Raji (cell line): Measurements from ENCODE around the gene LMO3.

Experiments
- POLR2A ChIP-seq: IDR thresholded peaks from 2 replicates; pipeline ENCODE4 v1.6.1; 2011; ENCODE audit warnings: low read depth, low read length, control low read depth; ENCODE audit not compliant: insufficient read depth

Gene LMO3

DNA sequence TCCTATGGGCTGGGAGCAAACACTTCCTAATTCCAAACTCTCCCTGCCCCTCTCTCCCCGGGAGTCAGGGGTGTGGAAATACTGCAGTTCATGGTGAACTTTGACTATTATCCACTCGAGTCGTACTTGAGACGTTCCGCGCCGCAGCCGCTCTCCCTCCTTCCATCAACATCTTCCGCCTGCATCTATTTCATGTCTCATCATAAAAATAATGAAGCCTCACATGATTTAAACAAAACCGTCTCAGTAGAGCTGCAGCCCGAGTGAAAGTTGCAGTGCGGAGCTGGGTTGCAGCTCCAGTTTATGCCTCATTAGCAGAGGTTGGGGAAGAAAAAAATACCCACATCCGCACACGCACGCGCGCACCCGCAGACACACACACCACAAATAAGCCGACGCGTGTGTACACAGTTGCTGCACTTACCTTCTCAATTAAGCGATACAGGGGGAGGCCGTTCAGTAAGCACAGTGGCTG lies 283 bp downstream of the LMO3 start:
- no peak for TF ChIP-seq POLR2A

DNA sequence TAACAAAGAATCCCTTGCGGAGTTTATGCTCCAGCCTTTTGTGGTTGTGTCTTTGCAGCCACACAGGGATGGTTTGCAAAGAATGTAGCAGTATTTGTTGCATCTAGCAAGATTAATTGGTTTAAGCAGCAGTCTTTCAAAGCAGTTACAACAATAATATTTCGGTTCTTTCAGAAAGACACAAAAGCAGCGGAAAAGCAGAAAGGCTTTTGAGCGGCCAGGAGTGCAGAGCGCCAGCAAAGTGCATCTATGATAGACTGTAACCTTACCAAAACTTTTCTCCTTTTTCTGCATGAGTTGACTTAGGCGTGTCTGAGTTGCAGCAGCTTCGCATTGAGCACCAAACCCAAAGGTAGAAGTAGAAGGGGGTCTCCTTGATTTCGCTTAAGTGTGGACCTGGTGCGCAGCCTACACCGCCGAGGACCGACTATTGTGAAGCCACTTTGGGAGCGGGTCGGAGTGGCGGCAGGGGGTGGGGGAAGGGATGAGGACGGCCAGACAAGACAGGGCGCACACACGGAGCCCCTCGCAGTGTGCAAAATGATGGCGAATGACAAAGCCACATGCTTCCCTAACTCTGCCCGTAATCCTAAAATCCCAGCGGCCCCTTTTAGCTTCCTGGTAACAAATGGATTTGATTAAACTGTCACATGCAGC lies 1.2 kb downstream of the LMO3 start:
- TF ChIP-seq POLR2A, result no peak

DNA sequence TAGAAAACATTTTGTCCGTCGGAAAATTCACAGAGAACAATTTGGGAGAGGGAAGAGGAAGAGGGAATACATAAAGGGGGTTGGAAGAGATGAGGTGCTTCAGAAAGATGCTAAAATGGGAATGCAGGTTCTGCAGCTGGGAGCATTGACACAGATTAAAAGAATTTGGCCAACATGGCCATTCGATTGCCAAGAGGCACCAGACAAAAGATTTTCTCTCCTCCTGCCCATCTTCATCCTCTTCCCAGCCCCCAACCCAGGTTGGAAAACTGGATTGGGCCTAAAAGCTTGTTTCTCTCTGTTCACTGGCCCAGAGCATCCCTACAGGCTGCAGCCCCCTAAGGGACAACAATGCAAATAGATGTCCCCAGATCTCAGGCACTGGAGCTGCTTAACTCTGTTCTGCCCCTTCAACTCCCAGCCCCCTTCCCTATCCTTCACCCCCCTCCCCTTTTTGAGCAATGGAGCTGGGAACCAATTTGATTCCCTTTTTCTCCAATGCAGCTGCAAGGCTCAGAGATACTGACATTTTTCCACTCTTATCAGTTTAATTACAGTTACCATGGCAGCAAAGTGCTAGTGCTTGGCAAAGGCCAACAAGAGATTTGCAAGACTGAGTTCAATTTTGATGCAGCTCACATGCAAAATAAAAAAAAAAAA lies 1.9 kb downstream of the LMO3 start:
- no peak for TF ChIP-seq POLR2A

DNA sequence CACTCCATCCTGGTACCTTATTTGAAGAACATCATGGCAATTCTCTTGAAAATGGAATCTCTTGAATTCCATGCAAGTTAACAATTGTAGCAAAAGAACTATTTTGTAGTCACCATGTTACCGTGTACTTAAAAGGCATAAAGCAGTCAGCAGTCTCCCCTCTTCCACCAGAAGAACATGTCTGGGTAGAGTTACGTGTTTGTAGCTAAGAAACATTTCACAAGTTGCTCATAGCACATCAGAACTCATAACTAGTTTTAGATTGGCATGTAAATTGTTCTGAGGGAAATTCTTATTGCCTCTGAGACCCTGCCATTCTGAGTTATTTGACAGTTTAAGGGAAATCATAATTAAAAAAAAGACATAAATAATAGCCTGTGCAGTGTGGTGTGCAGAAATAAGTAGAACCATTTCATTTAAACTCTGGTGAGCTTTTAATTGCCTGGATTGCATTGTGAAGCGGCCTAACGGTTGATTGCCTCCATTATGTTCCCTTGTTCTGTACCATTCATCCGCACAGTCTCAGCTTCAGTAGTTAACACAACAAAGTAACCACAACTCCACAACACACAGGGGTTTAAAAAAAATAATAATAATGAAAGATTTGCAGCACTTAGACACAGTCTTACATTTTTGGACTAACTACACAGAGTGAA lies 2.6 kb downstream of the LMO3 start:
- TF ChIP-seq POLR2A, result no peak

DNA sequence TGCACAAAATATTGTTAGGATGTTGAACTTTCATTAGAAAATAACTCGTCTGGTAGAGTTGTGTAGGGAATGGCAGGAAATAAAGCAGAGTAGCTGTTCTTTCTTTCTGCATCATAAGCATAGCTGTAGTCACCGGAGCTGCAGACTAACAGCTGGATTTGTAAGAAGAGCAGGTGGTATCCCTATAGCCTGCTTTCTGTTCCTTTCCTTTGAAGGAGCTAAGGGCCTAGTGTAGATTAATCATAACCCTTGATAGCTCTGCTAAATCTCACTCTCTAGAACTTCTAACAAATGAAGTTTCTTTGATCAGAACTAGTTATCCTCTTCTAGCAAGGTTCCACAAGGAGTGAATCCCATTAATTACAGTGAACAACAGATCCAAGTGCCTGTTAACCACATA lies 3.5 kb downstream of the LMO3 start:
- TF ChIP-seq POLR2A, result no peak

DNA sequence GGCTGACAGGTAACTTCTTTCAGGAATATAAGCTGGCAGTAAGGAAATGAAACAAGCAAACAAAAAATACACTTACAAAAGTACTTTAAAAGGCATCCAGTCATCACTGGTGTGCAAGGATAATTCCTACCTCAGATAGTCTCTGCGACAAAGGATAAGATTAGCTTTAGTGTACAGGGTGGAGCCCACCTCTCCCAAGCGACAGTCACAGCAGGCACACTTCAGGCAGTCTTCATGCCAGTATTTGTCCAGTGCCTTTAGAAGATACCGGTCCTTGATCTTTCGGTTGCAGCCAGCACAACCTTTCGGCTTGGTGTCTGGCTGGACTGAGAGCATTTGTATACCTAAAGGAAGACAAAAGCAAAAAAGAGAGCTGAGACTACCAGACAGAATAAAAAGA lies 5.4 kb downstream of the LMO3 start:
- no peak for TF ChIP-seq POLR2A

DNA sequence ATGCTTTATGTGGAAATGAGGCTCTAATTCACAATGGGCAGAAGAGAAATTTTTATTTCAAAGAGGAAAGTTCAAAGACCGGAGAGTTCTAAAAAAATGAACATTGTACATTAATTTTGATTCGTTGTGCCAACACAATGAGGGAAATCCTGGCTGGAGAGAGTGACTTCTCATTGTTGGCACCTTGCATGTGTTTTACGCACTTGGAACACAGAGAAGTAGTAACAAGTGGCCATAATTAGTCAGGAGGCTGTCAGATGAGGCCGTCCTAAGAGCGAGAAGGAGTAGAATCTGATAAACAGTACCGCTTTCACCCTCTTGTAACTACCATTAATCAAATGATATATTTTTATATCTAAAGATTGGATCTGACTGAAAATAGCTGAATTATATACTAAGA lies 6.9 kb downstream of the LMO3 start:
- TF ChIP-seq POLR2A, result no peak

DNA sequence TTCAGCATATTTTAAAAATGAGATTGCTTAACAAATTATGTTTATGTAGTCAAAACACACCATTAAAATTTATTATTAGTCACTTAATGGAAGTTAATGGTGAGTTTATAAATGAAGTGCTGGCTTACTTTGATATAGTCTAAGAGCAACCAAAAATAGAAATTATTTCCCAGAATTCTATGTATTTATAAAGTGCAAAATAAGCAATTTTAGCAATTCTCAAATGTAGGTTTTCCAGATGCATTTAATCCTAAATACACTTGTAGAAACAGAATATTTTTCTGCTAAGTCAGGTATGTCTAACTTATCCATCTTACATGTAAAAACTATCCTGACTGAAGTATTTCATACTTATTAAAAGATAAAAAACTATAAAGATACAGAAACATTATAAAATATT lies 11.2 kb downstream of the LMO3 start:
- no peak for TF ChIP-seq POLR2A

DNA sequence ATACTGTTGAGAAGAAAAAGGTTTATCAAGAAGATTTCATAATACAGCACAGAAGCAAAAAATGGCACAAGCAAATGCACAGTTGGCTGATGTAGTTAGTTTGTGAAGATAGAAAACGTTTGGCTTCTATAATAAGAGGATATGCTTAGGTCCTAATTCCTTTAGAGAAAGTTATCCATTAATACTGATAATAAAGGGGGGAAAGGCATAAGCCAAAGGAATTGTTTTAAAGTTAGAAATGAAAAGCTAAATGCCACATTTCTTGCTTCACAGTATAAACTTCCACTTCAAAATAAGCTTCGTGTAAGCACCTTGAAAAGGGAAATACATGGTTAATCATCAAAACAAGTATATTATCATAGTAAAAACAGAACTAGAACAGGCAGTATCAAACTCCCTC lies 12.4 kb downstream of the LMO3 start:
- no peak for TF ChIP-seq POLR2A

DNA sequence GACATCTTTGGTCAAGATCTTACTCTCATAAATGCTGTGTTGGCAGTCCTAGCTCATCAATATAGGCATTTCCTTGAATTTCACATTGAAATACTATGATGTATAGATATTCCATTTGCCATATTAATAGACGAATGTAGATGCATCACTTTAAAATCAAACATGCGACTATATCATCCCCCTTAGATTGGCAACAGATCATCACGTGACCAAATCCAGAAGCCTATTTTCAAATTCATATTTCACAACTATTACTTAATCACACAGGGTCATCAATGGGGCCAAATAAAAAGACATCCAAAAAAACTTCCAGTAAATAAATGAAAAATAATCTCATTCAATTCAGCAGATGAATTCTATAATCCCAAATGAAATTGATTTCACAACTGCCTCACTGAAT lies 15.3 kb downstream of the LMO3 start:
- no peak for TF ChIP-seq POLR2A

DNA sequence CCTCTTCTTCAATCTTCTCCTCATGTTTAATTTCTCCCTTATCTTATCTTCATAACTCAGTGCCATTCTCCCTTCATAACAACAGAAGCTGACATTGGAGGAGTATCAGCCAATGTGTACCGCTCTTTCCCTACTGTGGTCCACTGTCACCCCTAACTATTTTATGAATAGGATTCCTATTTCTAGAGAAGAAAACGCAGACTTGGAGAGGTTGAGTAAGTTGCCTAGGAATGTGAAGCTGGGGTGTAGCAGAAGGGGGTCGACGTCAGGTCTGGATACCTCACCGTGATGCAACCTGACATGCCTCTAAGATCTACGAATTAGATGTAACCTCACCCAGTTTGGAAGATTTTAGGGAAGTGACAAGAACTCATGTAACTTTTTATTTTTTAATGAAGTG lies 17.1 kb downstream of the LMO3 start:
- no peak for TF ChIP-seq POLR2A

DNA sequence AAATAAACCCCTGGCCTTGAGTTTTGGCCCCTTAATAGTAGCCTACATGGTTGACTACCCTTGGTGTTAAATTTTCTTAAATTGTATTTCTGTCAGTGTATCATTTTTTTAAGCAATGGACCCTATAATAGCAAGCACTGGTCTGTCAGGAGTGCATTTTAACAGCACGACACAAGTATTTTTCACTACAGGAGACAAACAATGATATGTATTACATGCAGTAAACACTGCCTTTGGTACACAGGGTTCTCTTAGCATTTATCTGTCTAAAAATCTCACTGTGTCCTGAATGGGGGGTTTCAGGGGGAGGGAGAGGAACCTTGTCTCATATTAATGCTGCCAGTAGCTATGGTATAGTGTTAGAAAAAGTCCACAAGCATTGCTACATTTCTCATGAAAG lies 18.4 kb downstream of the LMO3 start:
- no peak for TF ChIP-seq POLR2A

DNA sequence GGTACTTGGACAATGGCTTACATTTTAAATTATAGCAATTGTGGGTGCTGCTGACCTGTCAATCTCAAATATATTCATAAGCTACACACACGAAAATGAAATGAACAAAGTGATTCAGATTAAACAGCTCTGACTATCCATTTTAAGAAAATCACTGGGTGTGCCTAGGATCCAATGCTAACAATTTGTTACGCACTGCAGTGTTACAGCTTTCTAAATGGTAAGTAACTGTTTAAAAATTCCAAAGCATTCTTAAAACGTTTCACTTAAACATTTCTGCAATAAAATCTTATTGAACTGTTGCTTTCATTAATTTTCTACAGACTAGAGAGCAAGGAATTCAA lies 18.9 kb downstream of the LMO3 start:
- no peak for TF ChIP-seq POLR2A

DNA sequence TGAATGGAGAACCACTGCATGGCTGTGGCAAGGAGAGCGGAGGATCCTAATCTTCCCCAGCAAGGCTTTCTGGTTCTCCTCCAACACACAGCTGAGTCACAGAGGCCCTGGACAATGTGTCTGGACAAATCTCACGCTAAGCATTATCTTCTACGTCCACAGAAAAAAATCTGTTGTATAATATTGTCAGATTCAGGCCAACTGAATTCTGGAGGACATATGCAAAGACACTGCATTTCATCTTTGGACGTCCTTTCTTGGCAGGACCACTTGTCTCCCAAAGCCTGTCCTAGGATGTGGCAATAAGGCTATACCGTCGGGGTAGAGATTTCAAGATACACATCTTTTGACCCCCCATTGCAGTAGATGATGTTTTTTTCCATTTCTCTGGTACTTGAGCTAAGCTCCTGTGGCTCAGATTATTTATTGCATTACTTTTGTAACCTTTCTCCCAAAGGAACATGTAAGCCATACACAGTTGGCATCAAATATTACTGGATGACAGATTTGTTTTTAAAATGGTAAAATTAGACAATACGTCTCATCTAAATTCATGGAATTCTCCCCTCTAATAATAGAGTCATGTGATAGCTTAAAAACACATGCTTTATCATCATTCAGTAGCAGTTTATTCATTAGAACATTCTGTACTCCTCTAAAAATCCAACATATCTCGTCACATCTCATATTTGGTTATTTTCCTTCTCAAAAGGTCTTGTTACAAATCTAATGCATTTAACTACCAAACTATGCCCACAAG lies 19.4 kb downstream of the LMO3 start:
- TF ChIP-seq POLR2A, result no peak

DNA sequence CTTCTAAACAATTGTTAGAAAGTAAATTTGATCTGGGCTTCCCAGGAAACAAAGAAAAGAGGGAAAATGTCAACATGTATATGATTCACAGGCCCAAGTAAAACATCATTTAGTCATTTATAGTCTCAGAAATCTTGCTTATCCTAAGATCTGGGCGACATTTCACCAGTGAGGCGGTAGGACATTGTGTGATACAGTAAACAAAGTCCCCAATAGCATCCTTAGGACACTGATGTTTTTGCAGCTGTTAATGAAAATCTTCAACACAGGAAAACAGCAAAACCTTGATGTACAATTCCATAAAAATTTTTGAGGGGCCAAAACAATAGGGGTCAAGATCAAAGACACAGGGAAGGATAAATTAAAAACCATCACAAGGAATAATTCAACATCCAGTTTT lies 20.2 kb downstream of the LMO3 start:
- TF ChIP-seq POLR2A, result no peak
